Activated naive CD8-positive, alpha-beta T cell treated with anti-CD3 and anti-CD28 coated beads, Interleukin-2, amount 50 U/mL, for 16 hours (primary cell): Measurements from ENCODE around the gene MORF4L1.
"Not testable (repeated sequence)": the region's sequence is repeated elsewhere in the genome, so short reads cannot be mapped to it uniquely, and the experiment has no call there.

Experiments used
- DNase-seq: peaks from one replicate; pipeline ENCODE4 v3.0.0-alpha.2; 2020; ENCODE audit warnings: low read depth, low spot score

Gene MORF4L1

GRCh38 chr15:78859971-78860719 lies 12.5 kb upstream of the MORF4L1 start:
- DNase-seq: peak; percentile 54

GRCh38 chr15:78865585-78865984 lies 7.1 kb upstream of the MORF4L1 start:
- not testable (repeated sequence) for DNase-seq

- DNase-seq: not testable (repeated sequence)
These were observed 6.7 kb upstream of the MORF4L1 start for GRCh38 chr15:78866031-78866430.

- no peak for DNase-seq
These were observed 5.9 kb upstream of the MORF4L1 start for GRCh38 chr15:78866803-78867202.

- DNase-seq: no peak
These were observed 4.3 kb upstream of the MORF4L1 start for GRCh38 chr15:78868366-78868765.

- DNase-seq: not testable (repeated sequence)
These were observed 1.1 kb upstream of the MORF4L1 start for GRCh38 chr15:78871483-78872127.

GRCh38 chr15:78872972-78873792 lies 492 bp downstream of the MORF4L1 start:
- peak; percentile 80 for DNase-seq

GRCh38 chr15:78873793-78874765 lies 1.4 kb downstream of the MORF4L1 start:
- no peak for DNase-seq

- DNase-seq: no peak
These were observed 2.6 kb downstream of the MORF4L1 start for GRCh38 chr15:78875107-78875914.

GRCh38 chr15:78876954-78877353 lies 4.3 kb downstream of the MORF4L1 start:
- DNase-seq: not testable (repeated sequence)

- DNase-seq: no peak
These were observed 5.7 kb downstream of the MORF4L1 start for GRCh38 chr15:78878356-78878755.

GRCh38 chr15:78879517-78880241 lies 7.0 kb downstream of the MORF4L1 start:
- DNase-seq: no peak

GRCh38 chr15:78880242-78880533 lies 7.5 kb downstream of the MORF4L1 start:
- no peak for DNase-seq

GRCh38 chr15:78880813-78881212 lies 8.1 kb downstream of the MORF4L1 start:
- no peak for DNase-seq

- no peak for DNase-seq
These were observed 9.0 kb downstream of the MORF4L1 start for GRCh38 chr15:78881681-78882080.

- no peak for DNase-seq
These were observed 16.3 kb downstream of the MORF4L1 start for GRCh38 chr15:78889000-78889399.

- no peak for DNase-seq
These were observed 20.8 kb downstream of the MORF4L1 start for GRCh38 chr15:78893538-78893937.

GRCh38 chr15:78895471-78895870 lies 22.8 kb downstream of the MORF4L1 start:
- DNase-seq: no peak

GRCh38 chr15:78898540-78898939 lies 25.9 kb downstream of the MORF4L1 start:
- DNase-seq: no peak
